LNCAP (cell line): ENCODE results near the gene CSNK1G3.
A peak's percentile ranks its signal among the peaks of the same experiment; 100 is the strongest.

Source experiments
- CTCF ChIP-seq: fragments of 450-650 bp; IDR thresholded peaks from 2 replicates; pipeline ENCODE4 v1.5.1; 2017; ENCODE audit warnings: mild to moderate bottlenecking

Gene CSNK1G3

DNA sequence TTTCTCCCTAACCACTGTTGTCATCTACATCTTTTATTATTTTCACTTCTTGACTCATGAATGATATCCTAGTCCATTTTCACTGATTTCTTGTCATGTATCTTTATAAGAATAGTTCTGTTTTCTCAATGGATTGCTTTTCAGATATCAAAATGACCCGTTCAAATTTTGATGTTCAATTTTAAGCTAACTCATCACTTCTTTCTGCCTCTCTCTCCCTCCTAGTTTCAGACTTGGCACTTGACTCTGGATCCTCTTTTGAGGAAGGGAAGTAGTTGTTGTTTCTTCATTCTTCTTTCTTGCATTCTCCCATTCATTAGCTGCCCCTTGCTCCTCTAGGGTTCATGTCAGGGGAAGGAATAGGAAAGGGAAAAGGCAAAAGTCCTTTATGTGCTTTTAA, 23.7 kb downstream of the CSNK1G3 start:
- no peak for TF ChIP-seq CTCF

DNA sequence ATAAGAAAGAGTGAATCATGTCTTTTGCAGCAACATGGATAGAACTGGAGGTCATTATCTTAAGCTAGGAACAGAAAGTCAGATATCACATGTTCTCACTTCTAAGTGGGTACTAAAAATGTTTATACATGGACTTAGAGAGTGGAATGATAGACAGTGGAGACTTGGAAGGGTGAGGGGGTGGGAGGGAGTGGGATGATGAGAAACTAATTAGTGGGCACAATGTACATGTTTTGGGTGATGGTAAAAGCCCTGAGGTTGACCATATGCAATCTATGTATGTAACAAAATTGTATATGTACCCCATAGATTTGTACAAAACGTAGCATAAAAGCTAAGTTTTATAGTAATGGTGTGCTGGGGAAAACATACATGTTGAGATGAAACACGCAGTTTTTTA, 25.3 kb downstream of the CSNK1G3 start:
- no peak for TF ChIP-seq CTCF

DNA sequence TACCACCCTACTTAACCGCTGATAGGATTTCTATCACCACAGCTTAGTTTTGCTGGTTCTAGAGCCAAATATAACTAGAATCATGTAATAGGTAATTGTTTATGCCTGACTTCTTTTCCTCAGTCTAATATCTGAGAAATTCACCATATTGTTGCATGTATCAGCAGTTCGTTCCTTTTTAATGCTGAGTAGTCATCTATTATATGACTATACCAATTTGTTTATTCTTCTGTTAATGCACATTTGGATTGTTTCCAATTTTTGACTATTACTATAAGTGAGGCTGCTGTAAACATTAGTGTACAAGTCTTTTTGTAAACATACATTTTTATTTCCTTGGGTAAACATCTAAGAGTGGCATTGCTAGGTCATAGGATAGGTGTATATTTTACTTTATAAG, 25.9 kb downstream of the CSNK1G3 start:
- TF ChIP-seq CTCF = no peak

GRCh38 chr5:123538670-123539459, 26.9 kb downstream of the CSNK1G3 start:
- no peak for TF ChIP-seq CTCF

DNA sequence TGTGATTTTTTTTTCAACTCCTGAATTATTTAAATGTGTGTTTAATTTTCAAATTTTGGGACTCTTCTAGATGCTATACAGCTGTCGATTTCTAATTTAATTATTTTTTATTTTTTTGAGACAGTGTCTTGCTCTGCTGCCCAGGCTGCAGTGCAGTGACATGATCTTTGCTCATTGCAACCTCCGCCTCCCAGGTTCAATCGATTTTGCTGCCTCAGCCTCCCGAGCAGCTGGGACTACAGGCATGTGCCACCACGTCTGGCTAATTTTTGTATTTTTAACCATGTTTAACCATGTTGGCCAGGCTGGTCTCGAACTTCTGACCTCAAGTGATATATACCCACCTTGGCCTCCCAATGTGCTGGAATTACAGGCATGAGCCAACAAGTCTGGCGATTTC, 28.6 kb downstream of the CSNK1G3 start:
- TF ChIP-seq CTCF = no peak

- TF ChIP-seq CTCF = no peak
Observed at GRCh38 chr5:123543438-123543837, 31.5 kb downstream of the CSNK1G3 start.

GRCh38 chr5:123545506-123545905, 33.5 kb downstream of the CSNK1G3 start:
- peak; percentile 21; the same call in 1 of the 2 replicates for TF ChIP-seq CTCF

DNA sequence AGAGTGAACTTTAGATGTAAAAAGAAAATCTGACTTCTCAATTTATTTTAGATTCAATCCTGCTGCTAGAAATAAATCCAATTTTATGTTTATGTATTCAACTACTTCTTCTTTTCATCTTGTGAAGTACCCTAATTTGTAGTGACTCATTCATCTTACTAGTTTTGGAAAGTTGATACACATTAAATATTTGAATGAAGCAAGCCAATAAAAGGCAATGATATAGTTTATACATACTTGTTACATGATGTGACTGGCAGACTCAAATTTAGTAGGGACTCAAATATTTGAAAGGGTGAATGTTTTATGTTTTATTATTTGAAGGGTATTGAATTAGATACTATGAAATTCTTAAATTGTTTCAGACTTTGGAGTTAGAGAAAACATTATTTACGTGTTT, 34.7 kb downstream of the CSNK1G3 start:
- no peak for TF ChIP-seq CTCF
